ENCODE results near the gene MYO9B.

The MYO9B gene

GRCh38 chr19:17070421-17070820 lies 5.2 kb upstream of the MYO9B start:
- Histone ChIP-seq H4K8ac (ENCODE audit: low read depth, low read length) (no peak overlapping the region), H3K4me2 (ENCODE audit: low read length) (no peak overlapping the region), H3K14ac (ENCODE audit: low read length) (no peak overlapping the region), H3K18ac (ENCODE audit: low read length) (no peak overlapping the region), H3K27me3 (ENCODE audit: insufficient read depth, low read length) (no peaks in the 10 kb centered on the region), H3K4me1 (ENCODE audit: control insufficient read depth in 1 of 2, insufficient read depth in 2 of 2, low read length in 2 of 2) (peaks cover 7 to 14% of the 10 kb centered on the region in 2 experiments), H3K79me2 (ENCODE audit: control insufficient read depth, insufficient read depth, low read length, poor library complexity) (peaks cover 12% of the 10 kb centered on the region), H3K27ac (ENCODE audit: low read depth, low read length) (no peak overlapping the region), H4K12ac (ENCODE audit: low read depth, low read length) (no peak overlapping the region), H3K9ac (ENCODE audit: low read length) (no peak overlapping the region), H2BK5ac (ENCODE audit: low read depth, low read length, poor library complexity) (no peak overlapping the region), H3K79me1 (ENCODE audit: low read length) (peaks cover 7% of the 10 kb centered on the region), H2BK12ac (ENCODE audit: low read length) (no peak overlapping the region), H2BK120ac (ENCODE audit: insufficient read depth, low read length, poor library complexity) (no peak overlapping the region), H3K4ac (ENCODE audit: low read depth, low read length) (no peak overlapping the region), H3K23ac (ENCODE audit: low read length) (no peak overlapping the region), H2AK5ac (ENCODE audit: low read length) (no peak overlapping the region), H3K36me3 (ENCODE audit: control insufficient read depth in 1 of 2, insufficient read depth in 2 of 2, low read length in 2 of 2) (peaks cover 23 to 34% of the 10 kb centered on the region in 2 experiments), H3K4me3 (ENCODE audit: low read depth, low read length) (no peak overlapping the region), H4K91ac (ENCODE audit: low read depth, low read length) (no peak overlapping the region), H3K9me3 (ENCODE audit: insufficient read depth, low read depth, low read length) (no peaks in the 10 kb centered on the region), H2AFZ (ENCODE audit: insufficient read depth, low read length, poor library complexity) (no peak overlapping the region)
- no CpG with 5 or more reads among the region's 12 CpGs for WGBS (ENCODE audit: extremely low coverage, insufficient coverage, insufficient read length)
- DNase-seq, result no peak

- no peaks in the 10 kb centered on the region for H3K9me3 ChIP-seq (ENCODE audit: insufficient read depth, low read depth, low read length)
- H3K23ac ChIP-seq (ENCODE audit: low read length), result no peak overlapping the region
- no peak overlapping the region for H2BK120ac ChIP-seq (ENCODE audit: insufficient read depth, low read length, poor library complexity)
- peaks cover 14% of the 10 kb centered on the region for H3K79me2 ChIP-seq (ENCODE audit: control insufficient read depth, insufficient read depth, low read length, poor library complexity)
- H3K4me1 ChIP-seq (ENCODE audit: control insufficient read depth in 1 of 2, insufficient read depth in 2 of 2, low read length in 2 of 2), result peaks cover 7 to 12% of the 10 kb centered on the region in 2 experiments
- no peak for DNase-seq
- no peak overlapping the region for H3K9ac ChIP-seq (ENCODE audit: low read length)
- H3K18ac ChIP-seq (ENCODE audit: low read length), result no peak overlapping the region
- no peak overlapping the region for H3K4me2 ChIP-seq (ENCODE audit: low read length)
- H3K79me1 ChIP-seq (ENCODE audit: low read length), result peaks cover 10% of the 10 kb centered on the region
- no peak overlapping the region for H4K12ac ChIP-seq (ENCODE audit: low read depth, low read length)
- no peak overlapping the region for H4K91ac ChIP-seq (ENCODE audit: low read depth, low read length)
- H3K4me3 ChIP-seq (ENCODE audit: low read depth, low read length), result no peak overlapping the region
- H3K27ac ChIP-seq (ENCODE audit: low read depth, low read length), result no peak overlapping the region
- H2AFZ ChIP-seq (ENCODE audit: insufficient read depth, low read length, poor library complexity), result no peak overlapping the region
- no CpG with 5 or more reads among the region's 7 CpGs for WGBS (ENCODE audit: extremely low coverage, insufficient coverage, insufficient read length)
- no peak overlapping the region for H2AK5ac ChIP-seq (ENCODE audit: low read length)
- H3K36me3 ChIP-seq (ENCODE audit: control insufficient read depth in 1 of 2, insufficient read depth in 2 of 2, low read length in 2 of 2), result peaks cover 23 to 34% of the 10 kb centered on the region in 2 experiments
- H2BK5ac ChIP-seq (ENCODE audit: low read depth, low read length, poor library complexity), result no peak overlapping the region
- H2BK12ac ChIP-seq (ENCODE audit: low read length), result no peak overlapping the region
- H4K8ac ChIP-seq (ENCODE audit: low read depth, low read length), result no peak overlapping the region
- H3K27me3 ChIP-seq (ENCODE audit: insufficient read depth, low read length), result no peaks in the 10 kb centered on the region
- H3K14ac ChIP-seq (ENCODE audit: low read length), result no peak overlapping the region
- H3K4ac ChIP-seq (ENCODE audit: low read depth, low read length), result no peak overlapping the region
These were observed 4.7 kb upstream of the MYO9B start for GRCh38 chr19:17070912-17071311.

- H3K4me3 ChIP-seq (ENCODE audit: low read depth, low read length), result peak overlapping the region; percentile 97
- no peaks in the 10 kb centered on the region for H3K27me3 ChIP-seq (ENCODE audit: insufficient read depth, low read length)
- peaks cover 15% of the 10 kb centered on the region for H3K79me1 ChIP-seq (ENCODE audit: low read length)
- H3K9me3 ChIP-seq (ENCODE audit: insufficient read depth, low read depth, low read length), result no peaks in the 10 kb centered on the region
- H3K4me2 ChIP-seq (ENCODE audit: low read length), result peak overlapping the region; percentile 81
- H4K12ac ChIP-seq (ENCODE audit: low read depth, low read length), result no peak overlapping the region
- peaks cover 37% of the 10 kb centered on the region for H3K79me2 ChIP-seq (ENCODE audit: control insufficient read depth, insufficient read depth, low read length, poor library complexity)
- peaks cover 19 to 25% of the 10 kb centered on the region in 2 experiments for H3K4me1 ChIP-seq (ENCODE audit: control insufficient read depth in 1 of 2, insufficient read depth in 2 of 2, low read length in 2 of 2)
- H3K36me3 ChIP-seq (ENCODE audit: control insufficient read depth in 1 of 2, insufficient read depth in 2 of 2, low read length in 2 of 2), result peaks cover 16 to 26% of the 10 kb centered on the region in 2 experiments
- WGBS (ENCODE audit: extremely low coverage, insufficient coverage, insufficient read length), result no CpG with 5 or more reads among the region's 18 CpGs
- peak overlapping the region; percentile 22 for H3K4ac ChIP-seq (ENCODE audit: low read depth, low read length)
- no peak overlapping the region for H3K27ac ChIP-seq (ENCODE audit: low read depth, low read length)
- peak overlapping the region; percentile 34 for H3K18ac ChIP-seq (ENCODE audit: low read length)
- peak overlapping the region; percentile 56 for H2AK5ac ChIP-seq (ENCODE audit: low read length)
- H2BK120ac ChIP-seq (ENCODE audit: insufficient read depth, low read length, poor library complexity), result no peak overlapping the region
- H3K9ac ChIP-seq (ENCODE audit: low read length), result peak overlapping the region; percentile 77
- no peak overlapping the region for H3K23ac ChIP-seq (ENCODE audit: low read length)
- H2BK12ac ChIP-seq (ENCODE audit: low read length), result no peak overlapping the region
- no peak overlapping the region for H4K91ac ChIP-seq (ENCODE audit: low read depth, low read length)
- DNase-seq, result peak in 1 of 2 donors; percentile 49
- H2BK5ac ChIP-seq (ENCODE audit: low read depth, low read length, poor library complexity), result no peak overlapping the region
- H4K8ac ChIP-seq (ENCODE audit: low read depth, low read length), result peak overlapping the region; percentile 8
- H2AFZ ChIP-seq (ENCODE audit: insufficient read depth, low read length, poor library complexity), result no peak overlapping the region
- H3K14ac ChIP-seq (ENCODE audit: low read length), result peak overlapping the region; percentile 15
These were observed 1.5 kb upstream of the MYO9B start for GRCh38 chr19:17073869-17074633.

- H3K4me1 ChIP-seq (ENCODE audit: control insufficient read depth in 1 of 2, insufficient read depth in 2 of 2, low read length in 2 of 2), result peaks cover 23 to 30% of the 10 kb centered on the region in 2 experiments
- no peaks in the 10 kb centered on the region for H3K9me3 ChIP-seq (ENCODE audit: insufficient read depth, low read depth, low read length)
- peak overlapping the region; percentile 97 for H3K4me3 ChIP-seq (ENCODE audit: low read depth, low read length)
- no peak overlapping the region for H3K27ac ChIP-seq (ENCODE audit: low read depth, low read length)
- peak overlapping the region; percentile 81 for H4K8ac ChIP-seq (ENCODE audit: low read depth, low read length)
- H4K12ac ChIP-seq (ENCODE audit: low read depth, low read length), result peak overlapping the region; percentile 26
- H3K27me3 ChIP-seq (ENCODE audit: insufficient read depth, low read length), result no peaks in the 10 kb centered on the region
- H2BK120ac ChIP-seq (ENCODE audit: insufficient read depth, low read length, poor library complexity), result no peak overlapping the region
- no peak for DNase-seq
- H3K36me3 ChIP-seq (ENCODE audit: control insufficient read depth in 1 of 2, insufficient read depth in 2 of 2, low read length in 2 of 2), result peaks cover 15 to 25% of the 10 kb centered on the region in 2 experiments
- peak overlapping the region; percentile 71 for H3K14ac ChIP-seq (ENCODE audit: low read length)
- no peak overlapping the region for H2BK12ac ChIP-seq (ENCODE audit: low read length)
- H4K91ac ChIP-seq (ENCODE audit: low read depth, low read length), result peak overlapping the region; percentile 58
- peak overlapping the region; percentile 93 for H2AFZ ChIP-seq (ENCODE audit: insufficient read depth, low read length, poor library complexity)
- H2BK5ac ChIP-seq (ENCODE audit: low read depth, low read length, poor library complexity), result peak overlapping the region; percentile 87
- H3K79me2 ChIP-seq (ENCODE audit: control insufficient read depth, insufficient read depth, low read length, poor library complexity), result peaks cover 40% of the 10 kb centered on the region
- H2AK5ac ChIP-seq (ENCODE audit: low read length), result peak overlapping the region; percentile 56
- peak overlapping the region; percentile 81 for H3K4me2 ChIP-seq (ENCODE audit: low read length)
- H3K9ac ChIP-seq (ENCODE audit: low read length), result peak overlapping the region; percentile 77
- peaks cover 17% of the 10 kb centered on the region for H3K79me1 ChIP-seq (ENCODE audit: low read length)
- peak overlapping the region; percentile 87 for H3K18ac ChIP-seq (ENCODE audit: low read length)
- H3K23ac ChIP-seq (ENCODE audit: low read length), result no peak overlapping the region
- H3K4ac ChIP-seq (ENCODE audit: low read depth, low read length), result peak overlapping the region; percentile 22
- WGBS (ENCODE audit: extremely low coverage, insufficient coverage, insufficient read length), result no CpG with 5 or more reads among the region's 11 CpGs
These were observed 943 bp upstream of the MYO9B start for GRCh38 chr19:17074634-17075034.

Measured in trophoblast cell (in vitro differentiated cells and primary cell).